Activated CD8-positive, alpha-beta memory T cell treated with anti-CD3 and anti-CD28 coated beads, Interleukin-2, amount 10 ng/mL, durations not matched to agents 7 days and 5 days (primary cell): ENCODE measurements around the gene F8. TPM values are rescaled to one million over a fixed set of nuclear protein-coding genes. Genes with fewer than 3 reads are reported as not detected.
"Not testable (repeated sequence)": the region's sequence is repeated elsewhere in the genome, so short reads cannot be mapped to it uniquely, and the experiment has no call there.

Source experiments
- ATAC-seq: fragments of 150-1000 bp; cut with Tn5 transposase; one replicate; pipeline ENCODE4 v1.10.0; 2021; ENCODE audit warnings: moderate library complexity
- CTCF ChIA-PET: fragments of 350-600 bp; sonication (Branson Sonifier 250); formaldehyde crosslinking; loops from one replicate; lab custom pipeline; 2021; ENCODE audit warnings: antibody characterized with exemption; lab: Charles Lee
- DNase-seq: peaks from one replicate; pipeline ENCODE4 v3.0.0-alpha.2; 2020
- H3K27ac Mint-ChIP-seq: one replicate; pipeline ENCODE4 v1.8.0; 2021; ENCODE audit warnings: mild to moderate bottlenecking, mixed read lengths
- H3K27me3 Mint-ChIP-seq: one replicate; pipeline ENCODE4 v1.8.0; 2021; ENCODE audit warnings: mixed read lengths
- H3K36me3 Mint-ChIP-seq: one replicate; pipeline ENCODE4 v1.8.0; 2021; ENCODE audit warnings: mild to moderate bottlenecking, mixed read lengths
- H3K4me1 Mint-ChIP-seq: one replicate; pipeline ENCODE4 v1.8.0; 2021; ENCODE audit warnings: mixed read lengths
- H3K4me3 Mint-ChIP-seq: one replicate; pipeline ENCODE4 v1.8.0; 2021; ENCODE audit warnings: mild to moderate bottlenecking, moderate library complexity, mixed read lengths
- H3K9me3 Mint-ChIP-seq: one replicate; pipeline ENCODE4 v1.8.0; 2022; ENCODE audit warnings: low read depth, mixed read lengths
- total RNA-seq, 2 experiments: library from RNA; stranded (reverse); gene quantifications; one replicate each; pipeline ENCODE4 v1.2.3, GENCODE V29; 2021

F8 gene
- total RNA-seq, 2 experiments from 2014 or later: 12.7 to 15.0 TPM

DNA sequence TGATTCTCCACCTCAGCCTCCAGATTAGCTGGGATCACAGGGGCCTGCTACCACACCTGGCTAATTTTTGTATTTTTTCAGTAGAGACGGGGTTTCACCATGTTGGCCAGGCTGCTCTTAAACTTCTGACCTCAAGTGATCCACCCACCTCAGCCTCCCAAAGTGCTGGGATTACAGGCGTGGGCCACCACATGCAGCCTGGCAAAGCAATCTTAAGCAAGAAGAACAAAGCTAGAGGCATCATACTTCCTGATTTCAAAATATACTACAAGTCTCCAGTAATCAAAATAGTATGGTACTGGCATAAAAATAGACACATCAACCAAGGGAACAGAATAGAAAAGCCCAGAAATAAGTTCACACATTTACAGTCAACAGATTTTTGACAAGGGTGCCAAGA lies 149.2 kb downstream of the F8 start:
- peaks cover 13% of the 10 kb centered on the region for H3K36me3 Mint-ChIP-seq
- peaks cover 6% of the 10 kb centered on the region for H3K9me3 Mint-ChIP-seq
- CTCF ChIA-PET: no interaction called here
- H3K4me3 Mint-ChIP-seq: no peak overlapping the region
- DNase-seq: no peak
- peaks cover 3% of the 10 kb centered on the region for H3K27me3 Mint-ChIP-seq
- H3K4me1 Mint-ChIP-seq: no peaks in the 10 kb centered on the region
- ATAC-seq: no peak
- H3K27ac Mint-ChIP-seq: no peak overlapping the region

DNA sequence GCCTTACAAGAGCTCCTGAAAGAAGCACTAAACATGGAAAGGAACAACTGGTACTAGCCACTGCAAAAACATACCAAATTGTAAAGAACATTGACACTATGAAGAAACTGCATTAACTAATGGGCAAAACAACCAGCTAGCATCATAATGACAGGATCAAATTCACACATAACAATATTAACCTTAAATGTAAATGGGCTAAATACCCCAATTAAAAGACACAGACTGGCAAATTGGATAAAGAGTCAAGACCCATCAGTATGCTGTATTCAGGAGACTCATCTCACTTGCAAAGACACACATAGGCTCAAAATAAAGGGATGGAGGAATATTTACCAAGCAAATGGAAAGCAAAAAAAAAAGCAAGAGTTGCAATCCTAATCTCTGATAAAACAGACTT lies 154.0 kb downstream of the F8 start:
- peaks cover 10% of the 10 kb centered on the region for H3K9me3 Mint-ChIP-seq
- DNase-seq, H3K27ac Mint-ChIP-seq, ATAC-seq, H3K27me3 Mint-ChIP-seq, H3K4me3 Mint-ChIP-seq, H3K4me1 Mint-ChIP-seq, CTCF ChIA-PET: not testable (repeated sequence)
- peaks cover 17% of the 10 kb centered on the region for H3K36me3 Mint-ChIP-seq

DNA sequence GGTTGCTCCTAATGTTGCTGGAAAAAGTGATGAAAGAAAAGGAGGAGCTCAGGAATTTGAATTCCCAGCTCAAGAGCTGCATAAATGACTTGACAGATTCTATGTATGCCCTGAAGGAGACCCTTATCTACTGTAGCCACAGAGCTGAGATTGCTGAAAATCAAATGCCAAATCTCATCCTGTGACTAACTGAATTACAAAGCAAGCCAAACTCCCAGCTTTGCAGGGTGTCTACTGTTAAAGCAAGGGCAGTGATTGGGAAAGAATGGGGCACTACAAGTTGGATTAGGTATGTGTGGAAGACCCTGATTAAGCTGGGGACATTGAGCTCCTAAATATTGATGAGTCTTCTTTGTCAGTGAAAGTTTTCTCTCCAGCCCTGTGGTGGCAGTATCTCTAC lies 167.3 kb downstream of the F8 start:
- Mint-ChIP-seq H3K27me3 (no peaks in the 10 kb centered on the region), H3K36me3 (peaks cover 26% of the 10 kb centered on the region), H3K4me1 (no peaks in the 10 kb centered on the region), H3K4me3 (no peak overlapping the region), H3K27ac (no peak overlapping the region), H3K9me3 (no peaks in the 10 kb centered on the region)
- DNase-seq (no peak), ATAC-seq (no peak)
- CTCF ChIA-PET: no interaction called here

DNA sequence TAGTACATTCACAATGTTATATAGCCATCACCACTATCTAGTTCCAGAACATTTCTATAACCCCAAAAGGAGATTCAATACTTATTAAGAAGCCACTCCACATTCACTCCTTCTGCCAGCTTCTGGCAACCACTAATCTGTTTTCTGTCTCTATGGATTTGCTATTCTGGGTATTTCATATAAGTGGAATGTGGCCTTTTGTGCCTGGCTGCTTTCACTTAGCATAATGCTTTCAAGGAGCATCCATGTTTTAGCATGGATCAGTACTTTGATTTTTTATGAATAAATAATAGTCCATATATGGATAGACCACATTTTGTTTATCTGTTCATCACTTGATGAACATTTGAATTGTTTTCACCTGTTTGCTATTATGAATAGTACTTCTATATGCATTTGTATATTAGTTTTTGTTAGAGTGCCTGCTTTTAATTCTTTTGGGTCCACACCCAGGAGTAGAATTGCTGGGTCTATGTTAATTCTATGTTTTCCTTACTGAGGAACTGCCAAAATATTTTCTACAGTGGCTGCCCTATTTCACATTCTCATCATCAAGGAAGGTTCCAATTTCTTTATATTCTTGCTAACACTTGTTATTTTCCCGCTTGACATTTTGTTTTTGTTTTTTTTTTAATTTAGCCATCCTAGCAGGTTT lies 171.4 kb downstream of the F8 start:
- DNase-seq (no peak), ATAC-seq (no peak)
- H3K36me3 Mint-ChIP-seq: peaks cover 16% of the 10 kb centered on the region
- no peaks in the 10 kb centered on the region for H3K9me3 Mint-ChIP-seq
- CTCF ChIA-PET: interaction anchor here (0.6 kb wide), 1 partner anchor 24 kb away, joined by 3 read pairs; no protein-coding TSS in a partner anchor
- H3K27me3 Mint-ChIP-seq: peaks cover 3% of the 10 kb centered on the region
- H3K4me1 Mint-ChIP-seq: no peaks in the 10 kb centered on the region
- H3K4me3 Mint-ChIP-seq: no peak overlapping the region
- no peak overlapping the region for H3K27ac Mint-ChIP-seq

DNA sequence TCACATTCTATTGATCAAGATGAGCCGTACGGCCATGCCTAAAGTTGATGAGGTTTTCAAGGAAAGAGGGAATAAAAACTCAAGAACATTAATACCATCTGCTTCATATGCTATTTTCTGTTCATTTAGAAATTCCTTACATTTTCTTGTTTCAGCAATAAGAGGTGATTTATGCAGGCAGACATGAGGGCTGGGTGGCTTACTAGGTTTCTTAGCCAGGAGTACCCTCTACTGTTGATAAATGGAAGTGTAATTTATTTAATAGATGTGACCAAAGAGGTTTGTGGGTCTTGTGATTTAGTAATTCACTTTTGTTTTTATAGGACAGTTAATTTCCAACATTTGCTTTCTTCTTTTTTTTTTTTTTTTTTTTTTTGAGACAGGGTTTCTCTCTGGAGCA lies 181.7 kb downstream of the F8 start:
- DNase-seq: no peak
- H3K4me3 Mint-ChIP-seq: no peak overlapping the region
- H3K4me1 Mint-ChIP-seq: peaks cover 10% of the 10 kb centered on the region
- H3K27me3 Mint-ChIP-seq: no peaks in the 10 kb centered on the region
- H3K27ac Mint-ChIP-seq: no peak overlapping the region
- H3K9me3 Mint-ChIP-seq: no peaks in the 10 kb centered on the region
- CTCF ChIA-PET: interaction anchor here (0.9 to 3.6 kb wide), 2 partner anchors 12 to 91 kb away, joined by 3 to 21 read pairs; partner anchors contain the start of gene GAB3
- ATAC-seq: peak; percentile 45
- no peaks in the 10 kb centered on the region for H3K36me3 Mint-ChIP-seq

DNA sequence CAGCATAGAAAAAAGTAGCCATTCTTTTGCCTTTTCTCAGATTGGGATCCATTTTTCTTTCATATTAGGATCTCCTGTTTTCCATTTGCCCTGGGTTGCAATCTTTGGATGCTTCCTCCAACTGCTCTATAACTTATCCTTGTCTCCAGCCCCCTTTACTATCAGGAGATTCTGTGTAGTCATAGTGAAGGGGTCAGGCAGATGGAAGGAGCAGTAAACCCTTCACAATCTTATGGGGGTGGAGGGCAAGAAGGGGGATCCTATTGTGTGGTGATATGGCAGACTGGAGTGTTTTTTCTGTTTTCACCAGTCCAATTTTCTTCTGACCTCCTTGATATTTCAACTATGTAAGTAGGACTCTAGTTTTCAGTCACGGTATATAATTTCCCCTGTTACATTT lies 186.4 kb downstream of the F8 start:
- H3K4me3 Mint-ChIP-seq: no peak overlapping the region
- peaks cover 12% of the 10 kb centered on the region for H3K4me1 Mint-ChIP-seq
- H3K36me3 Mint-ChIP-seq: no peaks in the 10 kb centered on the region
- H3K27me3 Mint-ChIP-seq: no peaks in the 10 kb centered on the region
- H3K9me3 Mint-ChIP-seq: no peaks in the 10 kb centered on the region
- DNase-seq (no peak), ATAC-seq (no peak)
- no peak overlapping the region for H3K27ac Mint-ChIP-seq
- CTCF ChIA-PET: no interaction called here

DNA sequence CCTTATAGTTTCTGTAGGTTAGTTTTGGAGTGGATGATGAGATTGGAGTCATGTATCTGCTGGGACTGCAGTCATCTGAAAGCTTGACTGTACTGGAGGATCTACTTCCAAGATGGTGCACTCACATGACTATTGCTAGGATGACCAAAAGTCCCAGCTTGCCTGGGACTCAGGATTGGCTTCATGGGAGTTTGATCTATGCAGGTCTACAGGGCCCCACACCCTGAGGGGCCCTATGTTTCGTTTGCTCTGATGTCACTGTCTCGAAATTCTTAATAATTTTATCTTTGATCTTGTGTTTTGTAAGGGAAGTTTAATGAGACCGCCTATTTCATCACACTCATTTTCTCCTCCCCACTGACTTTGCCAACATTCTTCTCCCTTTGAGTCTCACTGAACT lies 188.0 kb downstream of the F8 start, which contains the start of gene SMIM9:
TSS of gene SMIM9 (minus strand) at position 101 of the 400 bp plus-strand sequence. CDS start 3,806 bp downstream, outside the sequence.
- CTCF ChIA-PET: interaction anchor here (1.1 kb wide), 1 partner anchor 110 kb away, joined by 3 read pairs; no protein-coding TSS in a partner anchor
- DNase-seq (no peak), ATAC-seq (no peak)
- no peak within 1 kb of the TSS for H3K4me3 Mint-ChIP-seq
- no peaks in the 10 kb centered on the region for H3K36me3 Mint-ChIP-seq
- H3K27ac Mint-ChIP-seq: no peak within 1 kb of the TSS
- peaks cover 16% of the 10 kb centered on the region for H3K4me1 Mint-ChIP-seq
- no peaks in the 10 kb centered on the region for H3K27me3 Mint-ChIP-seq
- no peaks in the 10 kb centered on the region for H3K9me3 Mint-ChIP-seq

DNA sequence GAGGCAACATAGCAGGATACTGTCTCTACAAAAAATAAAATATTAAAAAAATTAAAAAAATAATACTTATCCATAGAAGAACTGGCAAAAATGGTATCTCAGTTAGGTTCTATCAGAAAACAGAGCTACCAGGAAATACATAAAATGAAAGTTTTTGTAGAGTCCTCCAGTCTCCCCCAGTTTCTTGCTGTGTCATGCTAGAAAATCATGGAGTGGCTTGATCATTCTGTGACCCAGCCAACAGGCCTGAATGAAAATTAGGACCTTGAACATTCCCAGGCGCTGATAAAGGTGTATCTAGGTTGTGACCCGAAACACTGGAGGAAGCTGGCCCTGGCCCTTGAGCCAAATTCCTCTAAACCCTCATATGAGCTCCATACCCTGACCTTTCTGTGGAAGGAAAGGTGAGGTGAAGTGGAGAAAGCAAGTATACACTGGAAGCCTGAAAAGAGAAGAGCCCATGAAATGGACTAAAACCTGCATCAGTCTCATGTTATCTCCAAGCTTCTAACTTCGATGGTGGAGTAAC lies 188.7 kb downstream of the F8 start:
- Mint-ChIP-seq H3K4me1 (peaks cover 21% of the 10 kb centered on the region), H3K4me3 (no peak overlapping the region), H3K36me3 (no peaks in the 10 kb centered on the region), H3K27ac (no peak overlapping the region), H3K27me3 (no peaks in the 10 kb centered on the region), H3K9me3 (no peaks in the 10 kb centered on the region)
- DNase-seq (no peak), ATAC-seq (no peak)
- CTCF ChIA-PET: interaction anchor here (0.6 to 1.1 kb wide), 2 partner anchors 109 to 134 kb away, joined by 3 read pairs; no protein-coding TSS in a partner anchor

DNA sequence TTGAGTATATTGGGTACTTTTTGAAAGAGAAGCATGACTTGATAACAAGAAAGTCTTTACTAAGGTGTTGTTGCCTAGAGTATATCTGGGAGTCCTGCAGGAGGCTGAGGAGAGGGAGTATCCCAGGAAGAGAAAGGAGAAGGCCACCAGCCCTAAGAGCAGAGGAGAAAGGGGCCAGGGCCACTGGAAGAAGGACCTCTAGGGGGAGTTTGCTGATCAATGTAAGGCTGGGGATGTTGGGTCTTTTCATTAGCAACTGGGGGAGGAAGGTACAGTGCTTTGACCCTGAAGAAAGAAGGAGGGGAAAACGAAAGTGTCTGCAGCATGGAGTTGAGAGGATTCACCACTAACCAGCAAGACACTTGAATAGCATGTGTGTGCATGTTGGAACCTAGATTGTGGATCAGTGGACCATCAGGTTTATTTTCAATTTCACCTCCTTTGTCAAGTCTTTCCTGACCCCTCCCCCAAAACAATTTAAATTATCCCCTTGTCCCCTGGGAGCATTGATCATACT lies 192.5 kb downstream of the F8 start:
- CTCF ChIA-PET: no interaction called here
- Mint-ChIP-seq H3K4me3 (no peak overlapping the region), H3K9me3 (no peaks in the 10 kb centered on the region), H3K27ac (no peak overlapping the region), H3K4me1 (peaks cover 25% of the 10 kb centered on the region), H3K27me3 (no peaks in the 10 kb centered on the region), H3K36me3 (no peaks in the 10 kb centered on the region)
- no peak for DNase-seq
- no peak for ATAC-seq

DNA sequence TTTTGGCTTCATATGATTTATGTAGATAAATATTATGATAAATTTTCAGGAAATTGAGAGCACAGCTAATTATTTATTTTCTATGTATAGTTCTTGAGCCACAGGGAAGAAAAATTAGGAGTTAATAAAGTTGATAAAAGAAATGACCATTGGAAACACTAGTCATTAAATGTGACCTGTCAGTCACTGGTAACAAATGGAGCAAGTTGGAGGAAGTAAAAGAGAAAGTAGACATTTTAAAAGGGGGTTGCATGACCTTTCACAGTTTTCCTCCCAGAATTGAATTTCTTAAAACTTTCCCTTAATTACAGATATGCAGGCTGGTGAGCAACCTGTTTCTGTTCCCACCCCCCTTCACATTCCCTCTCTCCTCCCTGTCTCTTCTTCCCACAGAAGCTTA lies 193.4 kb downstream of the F8 start:
- no peaks in the 10 kb centered on the region for H3K27me3 Mint-ChIP-seq
- no peak for DNase-seq
- peaks cover 25% of the 10 kb centered on the region for H3K4me1 Mint-ChIP-seq
- no peak overlapping the region for H3K27ac Mint-ChIP-seq
- no peaks in the 10 kb centered on the region for H3K36me3 Mint-ChIP-seq
- ATAC-seq: no peak
- CTCF ChIA-PET: interaction anchor here (0.8 kb wide), 1 partner anchor 11 kb away, joined by 3 read pairs; no protein-coding TSS in a partner anchor
- no peaks in the 10 kb centered on the region for H3K9me3 Mint-ChIP-seq
- H3K4me3 Mint-ChIP-seq: no peak overlapping the region

DNA sequence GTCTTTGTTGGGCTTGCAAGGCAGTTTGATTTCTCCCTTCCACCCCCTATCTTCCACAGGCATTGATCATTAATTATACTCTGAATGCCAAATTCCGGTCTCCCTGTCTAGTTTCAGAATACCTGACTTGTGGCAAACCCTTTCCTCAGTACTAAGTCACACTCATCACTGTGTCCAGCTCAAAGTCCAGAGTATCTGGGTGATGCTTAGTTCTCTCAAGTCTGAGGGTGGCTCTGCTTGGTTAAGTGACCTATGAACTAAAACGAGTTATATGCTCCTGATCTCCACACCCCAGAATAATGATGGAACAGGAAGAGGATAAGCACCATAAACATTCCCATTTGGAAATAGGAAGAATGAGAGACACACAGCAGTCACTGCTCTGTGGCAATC lies 194.5 kb downstream of the F8 start:
- Mint-ChIP-seq H3K4me1 (peaks cover 25% of the 10 kb centered on the region), H3K36me3 (no peaks in the 10 kb centered on the region), H3K27ac (peak overlapping the region; percentile 19), H3K27me3 (peaks cover 2% of the 10 kb centered on the region), H3K9me3 (no peaks in the 10 kb centered on the region), H3K4me3 (no peak overlapping the region)
- CTCF ChIA-PET: interaction anchor here (0.8 kb wide), 2 partner anchors 13 to 80 kb away, joined by 3 read pairs; no protein-coding TSS in a partner anchor
- DNase-seq: no peak
- no peak for ATAC-seq

DNA sequence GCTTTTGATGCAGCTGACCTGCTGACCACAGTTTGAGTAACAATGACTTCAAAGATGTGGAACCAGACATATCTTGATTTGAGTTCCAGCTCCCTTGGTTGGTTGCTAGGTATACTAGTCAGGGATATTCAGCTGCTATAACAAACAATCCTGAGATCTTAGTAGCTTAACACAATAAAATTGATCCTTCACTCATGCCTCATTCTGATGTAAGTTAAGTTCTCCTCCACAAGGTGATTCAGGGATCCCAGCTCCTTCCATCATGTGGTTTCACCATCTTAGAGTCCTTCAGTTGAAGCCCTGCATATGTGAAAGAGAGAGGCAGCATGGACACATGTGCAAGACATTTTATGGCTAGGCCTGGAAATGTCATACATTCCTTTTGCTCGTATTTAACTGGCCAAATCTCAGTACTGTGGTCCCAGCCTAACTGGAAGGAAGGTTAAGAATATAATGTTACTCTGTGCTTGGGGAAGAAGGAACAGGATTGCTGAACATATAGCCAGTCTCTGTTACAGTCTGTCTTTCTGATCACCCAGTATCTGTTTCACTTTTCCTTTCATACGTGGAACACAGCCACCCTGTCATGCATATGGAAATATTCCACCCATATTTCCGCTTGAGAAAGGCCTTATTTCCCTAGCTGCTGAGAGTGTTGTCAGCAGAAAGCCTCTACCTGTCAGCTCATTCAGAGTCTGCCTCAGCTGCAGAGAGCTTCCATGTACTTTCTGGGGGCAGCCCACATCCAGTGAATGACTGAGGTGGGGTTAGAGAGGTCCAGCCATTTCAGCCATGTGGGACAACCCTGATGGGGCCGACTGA lies 195.1 kb downstream of the F8 start:
- no peak overlapping the region for H3K4me3 Mint-ChIP-seq
- ATAC-seq (peak; percentile 77), DNase-seq (no peak)
- no peaks in the 10 kb centered on the region for H3K9me3 Mint-ChIP-seq
- H3K36me3 Mint-ChIP-seq: no peaks in the 10 kb centered on the region
- H3K27ac Mint-ChIP-seq: peak overlapping the region; percentile 82
- peaks cover 25% of the 10 kb centered on the region for H3K4me1 Mint-ChIP-seq
- CTCF ChIA-PET: interaction anchor here (0.6 to 0.8 kb wide), 2 partner anchors 23 to 79 kb away, joined by 3 read pairs; no protein-coding TSS in a partner anchor
- peaks cover 2% of the 10 kb centered on the region for H3K27me3 Mint-ChIP-seq

DNA sequence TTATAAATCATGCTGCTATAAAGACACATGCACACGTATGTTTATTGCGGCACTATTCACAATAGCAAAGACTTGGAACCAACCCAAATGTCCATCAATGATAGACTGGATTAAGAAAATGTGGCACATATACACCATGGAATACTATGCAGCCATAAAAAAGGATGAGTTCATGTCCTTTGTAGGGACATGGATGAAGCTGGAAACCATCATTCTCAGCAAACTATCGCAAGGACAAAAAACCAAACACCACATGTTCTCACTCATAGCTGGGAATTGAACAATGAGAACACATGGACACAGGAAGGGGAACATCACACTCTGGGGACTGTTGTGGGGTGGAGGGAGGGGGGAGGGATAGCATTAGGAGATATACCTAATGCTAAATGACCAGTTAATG lies 196.9 kb downstream of the F8 start:
- peaks cover 25% of the 10 kb centered on the region for H3K4me1 Mint-ChIP-seq
- ATAC-seq, H3K4me3 Mint-ChIP-seq, H3K36me3 Mint-ChIP-seq, H3K9me3 Mint-ChIP-seq, DNase-seq, H3K27me3 Mint-ChIP-seq, CTCF ChIA-PET, H3K27ac Mint-ChIP-seq: not testable (repeated sequence)
